Mesendoderm (in vitro differentiated cells): ENCODE measurements around the gene MX2.

Source experiments
- DNase-seq: peaks from one replicate; pipeline ENCODE4 v3.0.0; 2013
- H2AK5ac ChIP-seq: 2 replicates; pipeline ENCODE4 v1.6.1; 2013; ENCODE audit warnings: low read length, inconsistent platforms
- H2BK120ac ChIP-seq: 2 replicates; pipeline ENCODE4 v1.6.1; 2013; ENCODE audit warnings: low read depth, mild to moderate bottlenecking, low read length, moderate library complexity, mixed read lengths
- H2BK15ac ChIP-seq: replicated peaks from 2 replicates; pipeline ENCODE4 v1.6.1; 2013; ENCODE audit warnings: low read depth, mild to moderate bottlenecking, moderate library complexity
- H2BK5ac ChIP-seq: 2 replicates; pipeline ENCODE4 v1.6.1; 2013; ENCODE audit warnings: low read length, inconsistent platforms
- H3K18ac ChIP-seq: 2 replicates; pipeline ENCODE4 v1.6.1; 2013; ENCODE audit warnings: mild to moderate bottlenecking, low read length, mixed read lengths
- H3K23ac ChIP-seq: one replicate; pipeline ENCODE4 v1.6.1; 2013; ENCODE audit warnings: low read length
- H3K27ac ChIP-seq: 2 replicates; pipeline ENCODE4 v1.5.1; 2013; ENCODE audit warnings: low read depth, mild to moderate bottlenecking, inconsistent platforms, low read length, moderate library complexity
- H3K27me3 ChIP-seq: 2 replicates; pipeline ENCODE4 v1.6.1; 2013; ENCODE audit warnings: low read length, control low read depth, mild to moderate bottlenecking, inconsistent platforms; ENCODE audit not compliant: insufficient read depth, poor library complexity
- H3K36me3 ChIP-seq: 2 replicates; pipeline ENCODE4 v1.6.1; 2013; ENCODE audit warnings: low read length, inconsistent platforms; ENCODE audit not compliant: control insufficient read depth, insufficient read depth
- H3K4ac ChIP-seq: one replicate; pipeline ENCODE4 v1.6.1; 2013; ENCODE audit warnings: low read depth, mild to moderate bottlenecking, low read length, moderate library complexity
- H3K4me1 ChIP-seq: 2 replicates; pipeline ENCODE4 v1.6.1; 2013; ENCODE audit warnings: low read depth, low read length, inconsistent platforms; ENCODE audit not compliant: control insufficient read depth
- H3K4me2 ChIP-seq: 2 replicates; pipeline ENCODE4 v1.6.1; 2013; ENCODE audit warnings: low read length
- H3K4me3 ChIP-seq: 2 replicates; pipeline ENCODE4 v1.5.1; 2013; ENCODE audit warnings: mild to moderate bottlenecking, low read length
- H3K56ac ChIP-seq: one replicate; pipeline ENCODE4 v1.6.1; 2013; ENCODE audit warnings: low read length
- H3K79me1 ChIP-seq: 2 replicates; pipeline ENCODE4 v1.6.1; 2013; ENCODE audit warnings: low read length, inconsistent platforms
- H3K79me2 ChIP-seq: 2 replicates; pipeline ENCODE4 v1.6.1; 2013; ENCODE audit warnings: mild to moderate bottlenecking, low read length; ENCODE audit not compliant: control insufficient read depth, insufficient read depth
- H3K9ac ChIP-seq: 2 replicates; pipeline ENCODE4 v1.6.1; 2013; ENCODE audit warnings: low read length, inconsistent platforms
- H4K5ac ChIP-seq: one replicate; pipeline ENCODE4 v1.6.1; 2013; ENCODE audit warnings: low read length
- H4K8ac ChIP-seq: one replicate; pipeline ENCODE4 v1.6.1; 2013; ENCODE audit warnings: low read depth, mild to moderate bottlenecking, control low read depth, low read length, moderate library complexity
- WGBS: extraction: QIAGEN DNeasy Blood & Tissue Kit; methylation state at CpG from one replicate; pipeline ENCODE4 v1.1.7; 2013; ENCODE audit warnings: low lambda C conversion rate, missing lambda C conversion rate; ENCODE audit not compliant: insufficient coverage; ENCODE audit errors: extremely low coverage; 5-methylcytosine and 5-hydroxymethylcytosine counted together

MX2 gene

DNA sequence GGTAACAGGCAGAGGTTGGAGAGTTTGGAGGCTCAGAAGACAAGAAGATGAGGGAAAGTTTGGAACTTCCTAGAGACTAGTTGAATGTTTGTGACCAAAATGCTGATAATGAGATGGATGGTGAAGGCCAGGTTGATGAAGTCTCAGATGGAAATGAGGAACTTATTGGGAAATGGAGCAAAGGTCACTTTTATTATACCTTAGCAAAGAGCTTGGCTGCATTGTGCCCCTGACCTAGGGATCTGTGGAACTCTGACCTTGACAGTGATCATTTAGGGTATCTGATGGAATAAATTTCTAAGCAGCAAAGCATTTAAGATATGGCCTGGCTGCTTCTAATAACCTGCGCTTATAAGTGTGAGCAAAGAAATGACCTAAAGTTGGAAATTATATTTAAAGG lies 28.1 kb upstream of the MX2 start:
- Histone ChIP-seq H2AK5ac (no peak overlapping the region), H4K8ac (no peak overlapping the region), H3K4me1 (no peaks in the 10 kb centered on the region), H4K5ac (no peak overlapping the region), H3K79me2 (no peaks in the 10 kb centered on the region), H3K27ac (no peak overlapping the region), H2BK120ac (no peak overlapping the region), H3K9ac (no peak overlapping the region), H3K79me1 (no peaks in the 10 kb centered on the region), H3K4me3 (no peak overlapping the region), H3K36me3 (no peaks in the 10 kb centered on the region), H3K4me2 (no peak overlapping the region), H3K23ac (no peak overlapping the region), H2BK5ac (no peak overlapping the region), H3K56ac (no peak overlapping the region), H3K27me3 (no peaks in the 10 kb centered on the region), H3K4ac (no peak overlapping the region), H3K18ac (no peak overlapping the region), H2BK15ac (no peak overlapping the region)
- no CpG with 5 or more reads among the region's 1 CpG for WGBS
- DNase-seq, result no peak

GRCh38 chr21:41337515-41337914 lies 24.3 kb upstream of the MX2 start:
- Histone ChIP-seq H4K8ac (no peak overlapping the region), H2BK120ac (no peak overlapping the region), H3K27ac (no peak overlapping the region), H3K27me3 (no peaks in the 10 kb centered on the region), H4K5ac (no peak overlapping the region), H3K36me3 (no peaks in the 10 kb centered on the region), H2AK5ac (no peak overlapping the region), H3K4me3 (no peak overlapping the region), H3K79me2 (no peaks in the 10 kb centered on the region), H3K4ac (no peak overlapping the region), H2BK15ac (no peak overlapping the region), H3K4me2 (no peak overlapping the region), H3K9ac (no peak overlapping the region), H3K4me1 (no peaks in the 10 kb centered on the region), H3K18ac (no peak overlapping the region), H3K23ac (no peak overlapping the region), H3K56ac (no peak overlapping the region), H2BK5ac (no peak overlapping the region), H3K79me1 (no peaks in the 10 kb centered on the region)
- DNase-seq, result no peak
- no CpG with 5 or more reads among the region's 3 CpGs for WGBS

GRCh38 chr21:41338455-41338854 lies 23.4 kb upstream of the MX2 start:
- H3K9ac ChIP-seq, result no peak overlapping the region
- no peaks in the 10 kb centered on the region for H3K27me3 ChIP-seq
- WGBS, result no CpG with 5 or more reads among the region's 8 CpGs
- H3K79me1 ChIP-seq, result no peaks in the 10 kb centered on the region
- no peaks in the 10 kb centered on the region for H3K4me1 ChIP-seq
- H3K4me3 ChIP-seq, result no peak overlapping the region
- no peak overlapping the region for H2BK5ac ChIP-seq
- no peak overlapping the region for H3K27ac ChIP-seq
- H2AK5ac ChIP-seq, result no peak overlapping the region
- no peak overlapping the region for H4K5ac ChIP-seq
- H3K18ac ChIP-seq, result no peak overlapping the region
- H3K36me3 ChIP-seq, result no peaks in the 10 kb centered on the region
- H3K4me2 ChIP-seq, result no peak overlapping the region
- H2BK120ac ChIP-seq, result no peak overlapping the region
- H3K56ac ChIP-seq, result no peak overlapping the region
- no peak overlapping the region for H3K23ac ChIP-seq
- no peak overlapping the region for H2BK15ac ChIP-seq
- no peaks in the 10 kb centered on the region for H3K79me2 ChIP-seq
- no peak overlapping the region for H3K4ac ChIP-seq
- no peak overlapping the region for H4K8ac ChIP-seq
- DNase-seq, result no peak

- Histone ChIP-seq H3K56ac (no peak overlapping the region), H3K9ac (no peak overlapping the region), H3K23ac (no peak overlapping the region), H4K8ac (no peak overlapping the region), H4K5ac (no peak overlapping the region), H3K79me2 (no peaks in the 10 kb centered on the region), H2AK5ac (no peak overlapping the region), H3K4me3 (no peak overlapping the region), H2BK120ac (no peak overlapping the region), H3K18ac (no peak overlapping the region), H3K4ac (no peak overlapping the region), H3K27ac (no peak overlapping the region), H3K79me1 (no peaks in the 10 kb centered on the region), H3K27me3 (no peaks in the 10 kb centered on the region), H3K4me2 (no peak overlapping the region), H2BK5ac (no peak overlapping the region), H2BK15ac (no peak overlapping the region), H3K36me3 (no peaks in the 10 kb centered on the region), H3K4me1 (no peaks in the 10 kb centered on the region)
- DNase-seq, result no peak
- WGBS, result no CpG with 5 or more reads among the region's 4 CpGs
Measured at GRCh38 chr21:41342035-41342434, 19.8 kb upstream of the MX2 start.

- no peak overlapping the region for H4K5ac ChIP-seq
- H3K79me1 ChIP-seq, result no peaks in the 10 kb centered on the region
- no peak overlapping the region for H4K8ac ChIP-seq
- no peak overlapping the region for H3K23ac ChIP-seq
- H3K4ac ChIP-seq, result no peak overlapping the region
- H2BK120ac ChIP-seq, result no peak overlapping the region
- H2BK5ac ChIP-seq, result no peak overlapping the region
- no peak overlapping the region for H2AK5ac ChIP-seq
- no CpG with 5 or more reads among the region's 9 CpGs for WGBS
- DNase-seq, result no peak
- no peak overlapping the region for H3K4me2 ChIP-seq
- H3K18ac ChIP-seq, result no peak overlapping the region
- no peaks in the 10 kb centered on the region for H3K36me3 ChIP-seq
- no peaks in the 10 kb centered on the region for H3K4me1 ChIP-seq
- no peak overlapping the region for H3K27ac ChIP-seq
- no peak overlapping the region for H2BK15ac ChIP-seq
- H3K27me3 ChIP-seq, result no peaks in the 10 kb centered on the region
- no peaks in the 10 kb centered on the region for H3K79me2 ChIP-seq
- H3K4me3 ChIP-seq, result no peak overlapping the region
- H3K56ac ChIP-seq, result no peak overlapping the region
- H3K9ac ChIP-seq, result no peak overlapping the region
Measured at GRCh38 chr21:41344146-41344545, 17.7 kb upstream of the MX2 start.

DNA sequence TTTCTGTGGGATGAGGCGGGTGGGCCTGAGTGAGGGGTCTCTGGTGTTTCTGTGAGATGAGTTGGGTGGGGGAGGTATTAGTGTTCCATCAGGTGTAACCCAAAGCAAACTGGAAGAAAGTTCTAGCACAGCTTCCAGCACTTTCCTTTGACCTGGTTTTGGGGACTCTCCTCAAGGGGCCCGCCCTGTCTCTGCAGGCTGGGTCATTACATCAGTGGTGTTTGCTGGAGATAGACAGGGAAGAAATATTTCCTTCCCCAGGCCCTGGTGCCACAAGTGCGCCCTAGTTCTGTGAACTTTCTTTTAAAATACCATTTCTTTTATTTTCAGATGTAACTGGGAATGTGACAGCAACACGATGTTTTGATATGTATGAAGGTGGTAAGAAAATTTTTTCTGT lies 16.5 kb upstream of the MX2 start:
- H2AK5ac ChIP-seq, result no peak overlapping the region
- H3K4me3 ChIP-seq, result no peak overlapping the region
- H3K4ac ChIP-seq, result no peak overlapping the region
- no peak overlapping the region for H3K4me2 ChIP-seq
- no peak overlapping the region for H3K27ac ChIP-seq
- no peak for DNase-seq
- no peaks in the 10 kb centered on the region for H3K79me1 ChIP-seq
- no peak overlapping the region for H3K18ac ChIP-seq
- no peak overlapping the region for H3K56ac ChIP-seq
- no peak overlapping the region for H2BK15ac ChIP-seq
- no peaks in the 10 kb centered on the region for H3K79me2 ChIP-seq
- H3K4me1 ChIP-seq, result no peaks in the 10 kb centered on the region
- H4K5ac ChIP-seq, result no peak overlapping the region
- H2BK5ac ChIP-seq, result no peak overlapping the region
- H2BK120ac ChIP-seq, result no peak overlapping the region
- no peak overlapping the region for H3K23ac ChIP-seq
- H3K36me3 ChIP-seq, result no peaks in the 10 kb centered on the region
- H4K8ac ChIP-seq, result no peak overlapping the region
- H3K27me3 ChIP-seq, result no peaks in the 10 kb centered on the region
- no peak overlapping the region for H3K9ac ChIP-seq
- no CpG with 5 or more reads among the region's 4 CpGs for WGBS
